CD4-positive, alpha-beta T cell (primary cell): ENCODE measurements around the gene AFAP1. TPM values are rescaled to one million over a fixed set of nuclear protein-coding genes. Genes with fewer than 3 reads are reported as not detected.

Experiments
- ATAC-seq: fragments of 200-7000 bp; cut with Tn5 transposase; one replicate; pipeline ENCODE4 v1.10.0; 2022; ENCODE audit warnings: mild to moderate bottlenecking; ENCODE audit not compliant: poor library complexity
- CTCF ChIA-PET: fragments of 350-600 bp; sonication (Branson Sonifier 250); formaldehyde crosslinking; loops from one replicate; lab custom pipeline; 2021; ENCODE audit warnings: antibody characterized with exemption, inconsistent platforms; lab: Charles Lee
- POLR2A ChIA-PET: fragments of 350-600 bp; sonication (Branson Sonifier 250); formaldehyde crosslinking; loops from one replicate; lab custom pipeline; 2021; ENCODE audit warnings: antibody characterized with exemption, inconsistent platforms; lab: Charles Lee
- DNase-seq, 14 experiments: peaks; one replicate each; pipeline ENCODE4 v3.0.0-alpha.2; 2013 to 2020; ENCODE audit warnings: mixed read lengths in 2 of 14
- H3K27ac ChIP-seq, 2 donors: one replicate each; pipeline versions ENCODE4 v1.5.1 to v1.7.0; 2013; ENCODE audit warnings: low read length in 2 of 2, low read depth in 1 of 2, mild to moderate bottlenecking in 1 of 2
- H3K27me3 ChIP-seq, 2 experiments: 1 replicate in 1 of 2; 2 replicates in 1 of 2; pipeline versions ENCODE4 v1.6.1 to v1.7.0; 2013; ENCODE audit warnings: low read length in 2 of 2, control low read depth in 1 of 2, mild to moderate bottlenecking in 1 of 2, moderate library complexity in 1 of 2; ENCODE audit not compliant: insufficient read depth in 2 of 2, control insufficient read depth in 1 of 2
- H3K36me3 ChIP-seq: one replicate; pipeline ENCODE4 v1.6.1; 2013; ENCODE audit warnings: low read length, control low read depth; ENCODE audit not compliant: insufficient read depth
- H3K4me1 ChIP-seq: one replicate; pipeline ENCODE4 v1.6.1; 2013; ENCODE audit warnings: low read length, control low read depth; ENCODE audit not compliant: insufficient read depth
- H3K4me3 ChIP-seq: one replicate; pipeline ENCODE4 v1.5.1; 2013; ENCODE audit warnings: mild to moderate bottlenecking, low read length, moderate library complexity
- H3K9me3 ChIP-seq, 2 experiments: 1 replicate in 1 of 2; 2 replicates in 1 of 2; pipeline versions ENCODE4 v1.6.1 to v1.7.0; 2013; ENCODE audit warnings: low read length in 2 of 2, mild to moderate bottlenecking in 2 of 2, control low read depth in 1 of 2, moderate library complexity in 1 of 2; ENCODE audit not compliant: control insufficient read depth in 1 of 2, insufficient read depth in 1 of 2
- H3K27ac Mint-ChIP-seq: one replicate; pipeline ENCODE4 v1.8.0; 2020; ENCODE audit warnings: mixed read lengths
- H3K27me3 Mint-ChIP-seq: one replicate; pipeline ENCODE4 v1.8.0; 2021; ENCODE audit warnings: mixed read lengths
- H3K36me3 Mint-ChIP-seq: one replicate; pipeline ENCODE4 v1.8.0; 2021; ENCODE audit warnings: low read depth, mixed read lengths
- H3K4me1 Mint-ChIP-seq: one replicate; pipeline ENCODE4 v1.8.0; 2021; ENCODE audit warnings: low read depth, mixed read lengths
- H3K4me3 Mint-ChIP-seq: one replicate; pipeline ENCODE4 v1.8.0; 2020; ENCODE audit warnings: mild to moderate bottlenecking, mixed read lengths
- H3K9me3 Mint-ChIP-seq: one replicate; pipeline ENCODE4 v1.8.0; 2020; ENCODE audit warnings: mixed read lengths
- CTCF ChIP-seq: fragments of 200-600 bp; IDR thresholded peaks from one replicate; pipeline ENCODE4 v1.8.0; 2022; ENCODE audit warnings: antibody characterized with exemption, mild to moderate bottlenecking
- intact Hi-C, 2 experiments: fragments of 100-400 bp; cut with DNase I in 1 of 2; cut with micrococcal nuclease in 1 of 2; formaldehyde crosslinking; loops; one replicate each; pipeline versions ENCODE4 v1.15.1 to v1.9.0; 2023 to 2025; cut with DNase I, micrococcal nuclease
- total RNA-seq, 174 experiments: library from RNA in 2 of 174; stranded (reverse) in 2 of 174; gene quantifications; one replicate each; pipeline ENCODE4 v1.2.3 and lab custom pipeline; 2021 to 2026

AFAP1 gene
- total RNA-seq, 2 experiments from 2014 or later, result 9.8 to 10.9 TPM

GRCh38 chr4:7800410-7800809 is 139.3 kb downstream of the AFAP1 start:
- no peak overlapping the region for H3K4me3 Mint-ChIP-seq
- no peak overlapping the region for H3K27ac Mint-ChIP-seq
- POLR2A ChIA-PET, result no interaction called here
- no peaks in the 10 kb centered on the region for H3K9me3 Mint-ChIP-seq
- no peak for TF ChIP-seq CTCF
- H3K9me3 ChIP-seq, result no peaks in the 10 kb centered on the region
- intact Hi-C loops, result loop anchor here (5.0 to 10.0 kb wide), 3 partner anchors 77 to 608 kb away; partner anchors contain the start of gene SORCS2 (in 2 of the 2)
- CTCF ChIA-PET, result interaction anchor here (1.0 kb wide), 1 partner anchor 44 kb away, joined by 4 read pairs; no protein-coding TSS in a partner anchor
- no peak overlapping the region for H3K27ac ChIP-seq
- no peaks in the 10 kb centered on the region for H3K27me3 ChIP-seq
- H3K27me3 Mint-ChIP-seq, result no peaks in the 10 kb centered on the region
- H3K4me1 ChIP-seq, result peaks cover 7% of the 10 kb centered on the region
- H3K36me3 Mint-ChIP-seq, result peaks cover 36% of the 10 kb centered on the region
- H3K4me1 Mint-ChIP-seq, result peaks cover 13% of the 10 kb centered on the region
- H3K36me3 ChIP-seq, result peaks cover 21% of the 10 kb centered on the region
- ATAC-seq (no peak), DNase-seq (no peak)
- no peak overlapping the region for H3K4me3 ChIP-seq

GRCh38 chr4:7799736-7800135 is 139.9 kb downstream of the AFAP1 start:
- Mint-ChIP-seq H3K4me3 (no peak overlapping the region), H3K9me3 (no peaks in the 10 kb centered on the region), H3K36me3 (peaks cover 36% of the 10 kb centered on the region), H3K4me1 (peaks cover 13% of the 10 kb centered on the region), H3K27me3 (no peaks in the 10 kb centered on the region), H3K27ac (no peak overlapping the region)
- DNase-seq (no peak), ATAC-seq (no peak)
- Histone ChIP-seq H3K4me1 (peaks cover 7% of the 10 kb centered on the region), H3K36me3 (peaks cover 21% of the 10 kb centered on the region), H3K27me3 (no peaks in the 10 kb centered on the region), H3K27ac (no peak overlapping the region), H3K4me3 (no peak overlapping the region), H3K9me3 (no peaks in the 10 kb centered on the region)
- intact Hi-C loops, result loop anchor here (5.0 to 10.0 kb wide), 3 partner anchors 78 to 607 kb away; partner anchors contain the start of gene SORCS2 (in 2 of the 2)
- CTCF ChIA-PET, result interaction anchor here (1.4 kb wide), 1 partner anchor 38 kb away, joined by 4 read pairs; no protein-coding TSS in a partner anchor
- POLR2A ChIA-PET, result no interaction called here
- TF ChIP-seq CTCF, result no peak

- no peak overlapping the region for H3K27ac Mint-ChIP-seq
- H3K9me3 Mint-ChIP-seq, result no peaks in the 10 kb centered on the region
- H3K27me3 ChIP-seq, result no peaks in the 10 kb centered on the region
- no peak overlapping the region for H3K4me3 Mint-ChIP-seq
- CTCF ChIA-PET, result interaction anchor here (1.4 kb wide), 1 partner anchor 38 kb away, joined by 4 read pairs; no protein-coding TSS in a partner anchor
- no peak for DNase-seq
- no peak for ATAC-seq
- peaks cover 7% of the 10 kb centered on the region for H3K4me1 ChIP-seq
- no peak for TF ChIP-seq CTCF
- H3K27ac ChIP-seq, result no peak overlapping the region
- intact Hi-C loops, result no loop called here
- H3K36me3 Mint-ChIP-seq, result peaks cover 36% of the 10 kb centered on the region
- no peak overlapping the region for H3K4me3 ChIP-seq
- no peaks in the 10 kb centered on the region for H3K9me3 ChIP-seq
- H3K36me3 ChIP-seq, result peaks cover 21% of the 10 kb centered on the region
- H3K4me1 Mint-ChIP-seq, result peaks cover 11% of the 10 kb centered on the region
- H3K27me3 Mint-ChIP-seq, result no peaks in the 10 kb centered on the region
- POLR2A ChIA-PET, result no interaction called here
Observed at GRCh38 chr4:7799306-7799705, 140.4 kb downstream of the AFAP1 start.
